Measurements from ENCODE around the gene AMBRA1. TPM values are rescaled to one million over a fixed set of nuclear protein-coding genes. Genes with fewer than 3 reads are reported as not detected.

Gene AMBRA1
- total RNA-seq, 1 donor from 2014 or later: 25.1 TPM

GRCh38 chr11:46537121-46537520, 56.7 kb downstream of the AMBRA1 start:
- peak overlapping the region; percentile 41 for H3K27ac Mint-ChIP-seq (ENCODE audit: unreplicated experiment)
- no peaks in the 10 kb centered on the region for H3K27me3 Mint-ChIP-seq (ENCODE audit: low read depth)
- no peak for TF ChIP-seq CTCF (IDR thresholded peaks at IDR 0.05)
- peaks cover 14% of the 10 kb centered on the region for H3K4me1 Mint-ChIP-seq (ENCODE audit: low read depth)
- H3K36me3 Mint-ChIP-seq (ENCODE audit: low read depth): peaks cover 2% of the 10 kb centered on the region
- no peaks in the 10 kb centered on the region for H3K9me3 Mint-ChIP-seq (ENCODE audit: low read depth)
- no peak overlapping the region for H3K4me3 Mint-ChIP-seq (ENCODE audit: unreplicated experiment)
- no peak for DNase-seq (ENCODE audit: low spot score)

GRCh38 chr11:46535688-46536087, 58.1 kb downstream of the AMBRA1 start:
- Mint-ChIP-seq H3K4me3 (ENCODE audit: unreplicated experiment) (no peak overlapping the region), H3K36me3 (ENCODE audit: low read depth) (no peaks in the 10 kb centered on the region), H3K27ac (ENCODE audit: unreplicated experiment) (no peak overlapping the region), H3K4me1 (ENCODE audit: low read depth) (peaks cover 14% of the 10 kb centered on the region), H3K27me3 (ENCODE audit: low read depth) (no peaks in the 10 kb centered on the region), H3K9me3 (ENCODE audit: low read depth) (no peaks in the 10 kb centered on the region)
- TF ChIP-seq CTCF (IDR thresholded peaks at IDR 0.05): no peak
- DNase-seq (ENCODE audit: low spot score): no peak

GRCh38 chr11:46534711-46535110, 59.1 kb downstream of the AMBRA1 start:
- DNase-seq (ENCODE audit: low spot score): no peak
- Mint-ChIP-seq H3K4me1 (ENCODE audit: low read depth) (peaks cover 14% of the 10 kb centered on the region), H3K27me3 (ENCODE audit: low read depth) (no peaks in the 10 kb centered on the region), H3K27ac (ENCODE audit: unreplicated experiment) (no peak overlapping the region), H3K4me3 (ENCODE audit: unreplicated experiment) (no peak overlapping the region), H3K9me3 (ENCODE audit: low read depth) (no peaks in the 10 kb centered on the region), H3K36me3 (ENCODE audit: low read depth) (no peaks in the 10 kb centered on the region)
- no peak for TF ChIP-seq CTCF (IDR thresholded peaks at IDR 0.05)

- DNase-seq (ENCODE audit: low spot score): no peak
Observed at GRCh38 chr11:46533396-46534100, 60.3 kb downstream of the AMBRA1 start.

GRCh38 chr11:46529928-46530574, 63.8 kb downstream of the AMBRA1 start:
- peaks cover 7% of the 10 kb centered on the region for H3K4me1 Mint-ChIP-seq (ENCODE audit: low read depth)
- no peaks in the 10 kb centered on the region for H3K27me3 Mint-ChIP-seq (ENCODE audit: low read depth)
- no peak overlapping the region for H3K27ac Mint-ChIP-seq (ENCODE audit: unreplicated experiment)
- H3K9me3 Mint-ChIP-seq (ENCODE audit: low read depth): peaks cover 3% of the 10 kb centered on the region
- TF ChIP-seq CTCF (IDR thresholded peaks at IDR 0.05): no peak
- peaks cover 2% of the 10 kb centered on the region for H3K36me3 Mint-ChIP-seq (ENCODE audit: low read depth)
- no peak for DNase-seq (ENCODE audit: low spot score)
- no peak overlapping the region for H3K4me3 Mint-ChIP-seq (ENCODE audit: unreplicated experiment)

More at GRCh38 chr11:46533396-46534100, 60.3 kb downstream of the AMBRA1 start:
- no peaks in the 10 kb centered on the region for H3K27me3 Mint-ChIP-seq (ENCODE audit: low read depth)
- H3K4me3 Mint-ChIP-seq (ENCODE audit: unreplicated experiment): no peak overlapping the region
- TF ChIP-seq CTCF (IDR thresholded peaks at IDR 0.05): no peak
- H3K4me1 Mint-ChIP-seq (ENCODE audit: low read depth): peaks cover 14% of the 10 kb centered on the region
- H3K9me3 Mint-ChIP-seq (ENCODE audit: low read depth): no peaks in the 10 kb centered on the region
- no peak overlapping the region for H3K27ac Mint-ChIP-seq (ENCODE audit: unreplicated experiment)
- H3K36me3 Mint-ChIP-seq (ENCODE audit: low read depth): no peaks in the 10 kb centered on the region

Measured in chondrocyte (in vitro differentiated cells).